GM19328 (cell line): Measurements from ENCODE around the gene ATN1.

Source experiments
- ATAC-seq: cut with Tn5 transposase; IDR thresholded peaks from one replicate; pipeline ENCODE4 v1.9.1; 2021; ENCODE audit warnings: mild to moderate bottlenecking, moderate library complexity; ENCODE audit not compliant: unreplicated experiment

ATN1 gene

DNA sequence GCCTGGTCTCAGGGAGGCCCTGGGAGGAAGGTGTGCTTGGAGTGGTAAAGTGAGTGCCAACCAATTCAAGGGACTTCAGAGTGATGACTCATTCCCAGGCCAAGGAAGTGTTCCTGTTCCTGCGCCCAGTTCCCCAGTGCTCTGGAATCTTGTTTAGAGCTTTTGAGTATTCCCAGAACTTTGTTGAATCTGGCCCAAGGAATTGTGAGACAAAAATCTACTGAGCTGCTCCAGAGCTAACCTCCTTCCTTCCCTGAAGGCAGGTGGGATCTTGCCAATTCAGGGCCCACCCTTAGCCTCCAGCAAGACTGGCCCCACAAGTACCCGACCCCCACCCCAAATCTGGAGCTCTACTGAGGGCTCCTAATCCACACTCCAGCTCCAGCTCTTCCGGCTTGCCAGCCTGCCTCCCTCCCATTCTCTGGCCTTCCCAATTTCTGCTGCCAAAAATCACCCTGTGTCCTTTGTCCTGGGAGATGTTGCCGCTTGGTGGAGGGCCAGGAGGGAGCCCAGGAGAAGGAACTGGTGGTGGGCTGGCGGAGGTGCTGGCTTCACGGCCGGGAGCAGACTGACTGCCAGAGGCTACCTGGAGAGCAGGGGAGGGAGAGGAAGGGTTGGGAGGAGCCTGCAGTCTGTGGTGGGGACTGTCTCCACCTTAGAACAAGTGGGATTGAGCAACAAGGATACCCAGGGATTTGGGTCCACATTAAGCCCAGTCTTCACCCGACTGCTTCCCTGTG is 2.0 kb upstream of the ATN1 start:
- ATAC-seq = no peak

DNA sequence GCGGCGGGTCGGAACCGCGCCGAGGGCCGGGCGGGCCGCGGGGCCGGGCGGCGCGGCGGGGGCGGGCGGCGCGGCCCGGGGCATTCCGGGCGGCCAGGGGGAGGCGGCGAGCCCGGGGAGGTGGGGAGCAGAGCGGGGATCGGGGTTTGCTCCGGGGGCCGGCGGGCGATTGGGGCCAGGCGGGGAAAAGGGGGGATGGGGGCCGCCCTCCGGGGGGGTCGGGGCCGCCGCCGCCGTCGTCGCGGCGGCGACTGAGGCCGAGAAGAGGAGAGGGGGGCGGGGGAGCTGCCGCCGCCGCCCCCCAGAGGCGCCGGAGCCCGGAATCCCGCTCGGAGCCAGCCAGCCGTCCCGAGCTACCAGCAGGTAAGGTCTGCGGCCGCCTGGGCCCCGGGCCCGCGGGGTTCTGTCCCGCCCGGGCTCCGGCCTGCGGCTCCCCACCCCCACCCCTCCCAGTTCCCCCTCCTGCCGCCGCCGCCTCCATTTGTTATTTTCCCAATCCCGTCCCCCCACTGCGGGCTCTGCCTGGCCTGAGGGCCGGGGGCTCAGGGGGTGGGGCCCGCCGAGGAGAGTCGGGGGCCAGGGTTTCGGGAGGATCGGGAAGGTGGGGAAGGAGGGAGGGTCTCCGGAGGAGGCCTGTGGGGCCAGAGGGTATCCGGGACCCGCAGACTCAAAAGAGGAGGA is 403 bp downstream of the ATN1 start:
- ATAC-seq = no peak

DNA sequence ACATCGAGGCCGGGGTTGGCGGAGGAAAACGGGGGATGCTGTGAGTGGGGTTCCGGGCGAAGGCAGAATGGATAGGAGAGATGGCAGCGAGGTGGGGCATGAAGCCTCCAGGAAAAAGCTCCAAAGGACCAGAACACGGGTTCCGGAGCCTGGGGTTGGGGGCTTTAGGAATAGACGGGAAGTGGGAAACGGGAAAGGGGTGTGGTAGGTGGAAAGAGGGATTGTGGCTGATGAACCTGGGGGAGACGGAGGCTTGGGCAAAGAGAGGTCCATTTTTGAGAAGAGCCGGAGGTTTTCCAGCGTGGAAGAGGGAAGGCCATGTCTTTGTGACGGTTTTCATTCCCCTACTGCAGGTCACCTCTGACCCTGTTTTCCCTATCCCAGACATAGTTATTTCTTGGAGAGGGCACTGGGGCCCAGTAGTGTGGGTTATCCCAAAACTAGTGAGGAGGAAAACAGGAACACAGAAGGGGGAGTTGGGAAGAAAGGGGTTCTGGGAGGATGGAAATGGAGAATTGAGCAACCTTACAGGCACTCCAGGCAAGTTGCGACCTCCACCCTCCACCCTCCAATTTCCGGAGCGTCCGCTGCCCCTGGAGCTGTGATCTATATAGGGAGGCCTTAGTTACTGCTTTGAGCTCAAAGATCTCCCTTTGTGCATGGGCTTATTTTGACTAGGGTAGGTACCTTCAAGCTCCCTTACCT is 1.1 kb downstream of the ATN1 start:
- no peak for ATAC-seq

DNA sequence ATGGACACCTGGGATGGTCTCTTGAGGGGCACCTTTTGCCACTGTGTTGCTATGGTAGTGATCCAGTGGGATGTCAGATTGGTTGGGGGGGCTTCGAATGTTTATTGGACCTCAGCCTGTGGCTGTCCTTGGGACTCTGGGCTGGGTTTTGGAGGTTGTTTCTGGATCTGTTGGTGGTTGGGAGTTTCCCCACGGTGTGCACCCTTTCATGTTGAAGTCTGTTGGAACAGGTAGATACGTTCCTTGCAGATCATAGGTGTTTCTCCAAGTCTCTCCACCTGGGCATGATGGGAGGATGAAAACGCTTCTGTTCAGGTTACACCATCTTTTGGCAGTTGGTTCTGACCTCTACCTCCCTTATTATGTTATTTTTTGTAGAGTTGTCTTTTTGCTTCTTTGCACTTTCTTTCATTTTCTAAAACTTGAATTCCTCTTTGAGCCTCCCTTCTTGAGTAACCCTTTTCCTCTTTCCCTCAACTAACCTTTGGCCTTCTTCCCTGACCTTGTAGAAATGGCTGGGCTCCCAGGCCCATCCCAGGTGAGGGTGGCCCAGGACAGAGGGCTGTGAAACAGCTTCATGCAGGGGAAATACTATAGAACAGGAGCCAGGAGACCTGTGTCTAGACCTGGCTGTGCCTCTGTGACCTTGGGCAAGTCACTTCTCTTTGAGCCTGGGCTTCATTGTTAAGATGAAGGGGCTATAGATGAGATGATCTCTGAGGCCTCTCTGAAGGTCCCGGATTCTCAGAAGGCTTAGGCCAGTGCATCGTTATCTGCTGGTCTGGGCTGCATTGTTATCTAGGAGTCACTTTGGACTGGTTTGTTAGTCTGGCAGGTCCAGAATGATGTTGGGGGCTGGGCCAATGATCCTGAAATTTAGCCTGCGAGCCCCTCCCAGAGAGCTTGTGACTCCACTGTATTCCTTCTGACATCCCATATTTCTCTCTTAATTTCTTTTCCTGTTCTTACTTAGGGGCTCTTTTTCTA is 2.0 kb downstream of the ATN1 start:
- ATAC-seq = no peak

DNA sequence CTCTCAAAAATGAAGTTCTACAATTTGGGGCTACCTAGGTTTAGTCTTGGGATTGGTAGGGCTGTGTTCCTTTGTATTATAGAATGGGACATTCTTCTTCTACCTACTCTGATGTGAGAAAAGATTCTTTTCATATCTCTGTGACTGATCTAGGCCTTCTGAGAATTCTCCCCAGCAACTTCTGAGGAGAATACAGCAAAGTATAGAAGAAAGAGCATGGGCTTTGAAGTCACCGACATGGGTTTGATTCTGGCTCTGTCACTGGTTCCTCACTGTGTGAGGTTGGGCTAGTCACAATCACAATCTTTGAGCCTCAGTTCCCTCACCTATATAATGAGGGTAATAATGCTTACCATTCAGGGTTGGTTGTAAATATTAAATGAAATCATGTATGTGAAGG is 5.0 kb downstream of the ATN1 start:
- no peak for ATAC-seq

DNA sequence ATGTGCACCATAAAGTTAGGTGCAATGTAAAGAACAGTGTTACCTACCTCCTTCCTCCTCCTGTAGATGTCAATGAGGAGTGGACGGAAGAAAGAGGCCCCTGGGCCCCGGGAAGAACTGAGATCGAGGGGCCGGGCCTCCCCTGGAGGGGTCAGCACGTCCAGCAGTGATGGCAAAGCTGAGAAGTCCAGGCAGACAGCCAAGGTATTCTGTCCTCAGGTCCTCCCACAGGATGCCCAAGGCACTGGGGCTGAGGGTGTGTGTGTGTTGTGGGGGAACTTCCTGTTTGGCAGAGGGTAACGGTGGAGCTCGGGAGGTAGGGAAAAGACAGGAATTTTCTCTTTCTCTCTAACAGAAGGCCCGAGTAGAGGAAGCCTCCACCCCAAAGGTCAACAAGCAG is 6.4 kb downstream of the ATN1 start:
- no peak for ATAC-seq

DNA sequence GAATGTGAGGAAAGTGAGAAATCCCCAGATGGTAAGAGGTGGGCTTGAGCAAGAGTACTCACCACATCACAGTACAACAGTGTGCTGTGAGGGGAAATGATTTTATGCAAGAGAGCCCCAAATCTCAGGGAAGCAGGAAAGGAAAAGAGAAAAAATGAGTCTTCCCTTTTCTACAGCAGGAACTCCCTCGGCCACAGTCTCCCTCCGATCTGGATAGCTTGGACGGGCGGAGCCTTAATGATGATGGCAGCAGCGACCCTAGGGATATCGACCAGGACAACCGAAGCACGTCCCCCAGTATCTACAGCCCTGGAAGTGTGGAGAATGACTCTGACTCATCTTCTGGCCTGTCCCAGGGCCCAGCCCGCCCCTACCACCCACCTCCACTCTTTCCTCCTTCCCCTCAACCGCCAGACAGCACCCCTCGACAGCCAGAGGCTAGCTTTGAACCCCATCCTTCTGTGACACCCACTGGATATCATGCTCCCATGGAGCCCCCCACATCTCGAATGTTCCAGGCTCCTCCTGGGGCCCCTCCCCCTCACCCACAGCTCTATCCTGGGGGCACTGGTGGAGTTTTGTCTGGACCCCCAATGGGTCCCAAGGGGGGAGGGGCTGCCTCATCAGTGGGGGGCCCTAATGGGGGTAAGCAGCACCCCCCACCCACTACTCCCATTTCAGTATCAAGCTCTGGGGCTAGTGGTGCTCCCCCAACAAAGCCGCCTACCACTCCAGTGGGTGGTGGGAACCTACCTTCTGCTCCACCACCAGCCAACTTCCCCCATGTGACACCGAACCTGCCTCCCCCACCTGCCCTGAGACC is 7.8 kb downstream of the ATN1 start:
- ATAC-seq = no peak

DNA sequence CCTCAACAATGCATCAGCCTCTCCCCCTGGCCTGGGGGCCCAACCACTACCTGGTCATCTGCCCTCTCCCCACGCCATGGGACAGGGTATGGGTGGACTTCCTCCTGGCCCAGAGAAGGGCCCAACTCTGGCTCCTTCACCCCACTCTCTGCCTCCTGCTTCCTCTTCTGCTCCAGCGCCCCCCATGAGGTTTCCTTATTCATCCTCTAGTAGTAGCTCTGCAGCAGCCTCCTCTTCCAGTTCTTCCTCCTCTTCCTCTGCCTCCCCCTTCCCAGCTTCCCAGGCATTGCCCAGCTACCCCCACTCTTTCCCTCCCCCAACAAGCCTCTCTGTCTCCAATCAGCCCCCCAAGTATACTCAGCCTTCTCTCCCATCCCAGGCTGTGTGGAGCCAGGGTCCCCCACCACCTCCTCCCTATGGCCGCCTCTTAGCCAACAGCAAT is 8.5 kb downstream of the ATN1 start:
- no peak for ATAC-seq

DNA sequence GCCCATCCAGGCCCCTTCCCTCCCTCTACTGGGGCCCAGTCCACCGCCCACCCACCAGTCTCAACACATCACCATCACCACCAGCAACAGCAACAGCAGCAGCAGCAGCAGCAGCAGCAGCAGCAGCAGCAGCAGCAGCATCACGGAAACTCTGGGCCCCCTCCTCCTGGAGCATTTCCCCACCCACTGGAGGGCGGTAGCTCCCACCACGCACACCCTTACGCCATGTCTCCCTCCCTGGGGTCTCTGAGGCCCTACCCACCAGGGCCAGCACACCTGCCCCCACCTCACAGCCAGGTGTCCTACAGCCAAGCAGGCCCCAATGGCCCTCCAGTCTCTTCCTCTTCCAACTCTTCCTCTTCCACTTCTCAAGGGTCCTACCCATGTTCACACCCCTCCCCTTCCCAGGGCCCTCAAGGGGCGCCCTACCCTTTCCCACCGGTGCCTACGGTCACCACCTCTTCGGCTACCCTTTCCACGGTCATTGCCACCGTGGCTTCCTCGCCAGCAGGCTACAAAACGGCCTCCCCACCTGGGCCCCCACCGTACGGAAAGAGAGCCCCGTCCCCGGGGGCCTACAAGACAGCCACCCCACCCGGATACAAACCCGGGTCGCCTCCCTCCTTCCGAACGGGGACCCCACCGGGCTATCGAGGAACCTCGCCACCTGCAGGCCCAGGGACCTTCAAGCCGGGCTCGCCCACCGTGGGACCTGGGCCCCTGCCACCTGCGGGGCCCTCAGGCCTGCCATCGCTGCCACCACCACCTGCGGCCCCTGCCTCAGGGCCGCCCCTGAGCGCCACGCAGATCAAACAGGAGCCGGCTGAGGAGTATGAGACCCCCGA is 9.1 kb downstream of the ATN1 start:
- no peak for ATAC-seq

DNA sequence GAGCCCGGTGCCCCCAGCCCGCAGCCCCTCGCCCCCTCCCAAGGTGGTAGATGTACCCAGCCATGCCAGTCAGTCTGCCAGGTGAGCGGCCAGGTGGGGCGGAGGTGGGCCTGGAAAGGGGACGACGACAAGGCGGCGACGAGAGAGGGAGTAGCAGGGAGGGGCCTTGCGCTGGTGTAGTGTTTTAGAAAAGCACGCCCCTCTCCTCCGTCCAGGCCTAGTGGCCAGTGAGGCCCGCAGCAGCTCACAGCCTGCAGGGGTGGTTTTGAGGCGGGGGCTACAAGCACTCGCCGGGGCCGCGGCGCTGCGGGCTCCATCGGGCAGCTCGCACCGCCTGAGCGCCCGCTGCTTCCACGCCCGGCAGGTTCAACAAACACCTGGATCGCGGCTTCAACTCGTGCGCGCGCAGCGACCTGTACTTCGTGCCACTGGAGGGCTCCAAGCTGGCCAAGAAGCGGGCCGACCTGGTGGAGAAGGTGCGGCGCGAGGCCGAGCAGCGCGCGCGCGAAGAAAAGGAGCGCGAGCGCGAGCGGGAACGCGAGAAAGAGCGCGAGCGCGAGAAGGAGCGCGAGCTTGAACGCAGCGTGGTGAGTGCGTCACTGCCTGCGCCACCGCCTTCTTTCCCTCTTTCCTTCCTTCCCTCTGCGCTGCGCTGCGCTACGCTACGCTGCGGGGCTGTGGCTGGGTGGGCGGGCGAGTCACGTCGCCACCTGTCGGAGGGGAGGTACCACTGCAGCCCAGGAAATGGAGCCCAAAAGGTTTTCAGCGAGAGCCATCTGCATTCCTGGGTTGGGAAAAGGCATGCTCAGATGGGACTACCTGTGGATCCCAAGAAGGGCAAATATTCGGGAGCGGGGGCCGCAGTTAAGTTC is 10.0 kb downstream of the ATN1 start:
- peak; percentile 82 for ATAC-seq

DNA sequence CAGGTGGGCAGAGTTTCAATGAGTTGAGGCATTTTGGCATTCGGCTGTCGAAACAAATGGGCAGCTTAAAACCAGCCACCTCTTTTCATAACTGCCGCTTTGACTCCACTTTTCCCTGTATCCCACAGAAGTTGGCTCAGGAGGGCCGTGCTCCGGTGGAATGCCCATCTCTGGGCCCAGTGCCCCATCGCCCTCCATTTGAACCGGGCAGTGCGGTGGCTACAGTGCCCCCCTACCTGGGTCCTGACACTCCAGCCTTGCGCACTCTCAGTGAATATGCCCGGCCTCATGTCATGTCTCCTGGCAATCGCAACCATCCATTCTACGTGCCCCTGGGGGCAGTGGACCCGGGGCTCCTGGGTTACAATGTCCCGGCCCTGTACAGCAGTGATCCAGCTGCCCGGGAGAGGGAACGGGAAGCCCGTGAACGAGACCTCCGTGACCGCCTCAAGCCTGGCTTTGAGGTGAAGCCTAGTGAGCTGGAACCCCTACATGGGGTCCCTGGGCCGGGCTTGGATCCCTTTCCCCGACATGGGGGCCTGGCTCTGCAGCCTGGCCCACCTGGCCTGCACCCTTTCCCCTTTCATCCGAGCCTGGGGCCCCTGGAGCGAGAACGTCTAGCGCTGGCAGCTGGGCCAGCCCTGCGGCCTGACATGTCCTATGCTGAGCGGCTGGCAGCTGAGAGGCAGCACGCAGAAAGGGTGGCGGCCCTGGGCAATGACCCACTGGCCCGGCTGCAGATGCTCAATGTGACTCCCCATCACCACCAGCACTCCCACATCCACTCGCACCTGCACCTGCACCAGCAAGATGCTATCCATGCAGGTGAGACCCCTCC is 10.8 kb downstream of the ATN1 start:
- no peak for ATAC-seq

DNA sequence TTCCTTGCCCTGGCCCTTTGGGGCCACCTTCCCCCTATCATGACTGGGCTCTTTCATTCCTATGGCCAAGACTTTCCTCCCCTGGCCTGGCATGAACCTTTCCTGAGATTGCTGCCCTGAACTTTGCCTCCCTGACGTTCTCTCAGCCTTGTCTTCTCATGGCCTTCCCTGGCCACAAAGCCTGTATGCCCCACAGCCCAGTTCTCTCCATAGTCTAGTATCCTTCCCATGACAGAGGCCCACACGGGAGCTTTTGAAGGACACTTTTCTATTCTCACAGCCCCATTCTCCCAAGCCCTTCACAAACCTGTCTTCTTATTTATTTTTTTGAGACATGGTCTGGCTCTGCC is 11.4 kb downstream of the ATN1 start:
- ATAC-seq = no peak

DNA sequence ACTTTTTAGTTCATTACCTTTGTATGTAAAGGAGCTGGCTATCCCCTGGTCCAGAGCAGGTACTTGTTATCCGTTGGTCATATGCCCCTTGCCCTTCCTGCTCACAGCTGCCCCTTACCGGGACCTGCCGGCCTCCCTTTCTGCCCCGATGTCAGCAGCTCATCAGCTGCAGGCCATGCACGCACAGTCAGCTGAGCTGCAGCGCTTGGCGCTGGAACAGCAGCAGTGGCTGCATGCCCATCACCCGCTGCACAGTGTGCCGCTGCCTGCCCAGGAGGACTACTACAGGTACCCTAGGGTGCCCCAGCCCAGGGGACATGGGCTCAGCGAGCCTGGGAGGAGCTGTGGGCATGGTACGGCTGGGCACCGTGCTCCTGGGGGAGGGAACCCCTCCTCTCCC is 13.5 kb downstream of the ATN1 start:
- ATAC-seq = no peak

DNA sequence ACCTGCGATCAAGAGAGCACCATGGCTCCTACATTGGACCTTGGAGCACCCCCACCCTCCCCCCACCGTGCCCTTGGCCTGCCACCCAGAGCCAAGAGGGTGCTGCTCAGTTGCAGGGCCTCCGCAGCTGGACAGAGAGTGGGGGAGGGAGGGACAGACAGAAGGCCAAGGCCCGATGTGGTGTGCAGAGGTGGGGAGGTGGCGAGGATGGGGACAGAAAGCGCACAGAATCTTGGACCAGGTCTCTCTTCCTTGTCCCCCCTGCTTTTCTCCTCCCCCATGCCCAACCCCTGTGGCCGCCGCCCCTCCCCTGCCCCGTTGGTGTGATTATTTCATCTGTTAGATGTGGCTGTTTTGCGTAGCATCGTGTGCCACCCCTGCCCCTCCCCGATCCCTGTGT is 14.0 kb downstream of the ATN1 start:
- ATAC-seq = no peak

DNA sequence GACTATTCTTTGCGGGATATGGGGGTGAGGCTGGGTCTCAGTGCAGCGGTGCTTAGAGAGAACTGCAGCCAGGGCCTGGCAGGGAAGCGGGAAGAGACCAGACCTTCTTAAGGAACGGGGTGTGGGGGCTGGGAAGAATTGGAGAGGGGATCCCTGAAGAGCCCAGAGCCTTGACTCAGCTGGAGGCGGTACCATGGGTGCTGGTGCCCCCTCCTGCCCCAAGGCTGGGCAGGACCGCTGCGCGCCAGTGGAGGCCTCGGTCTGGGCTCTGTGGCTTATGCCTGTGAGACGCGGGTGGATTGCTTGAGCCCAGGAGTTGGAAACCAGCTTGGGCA is 14.5 kb downstream of the ATN1 start:
- no peak for ATAC-seq

DNA sequence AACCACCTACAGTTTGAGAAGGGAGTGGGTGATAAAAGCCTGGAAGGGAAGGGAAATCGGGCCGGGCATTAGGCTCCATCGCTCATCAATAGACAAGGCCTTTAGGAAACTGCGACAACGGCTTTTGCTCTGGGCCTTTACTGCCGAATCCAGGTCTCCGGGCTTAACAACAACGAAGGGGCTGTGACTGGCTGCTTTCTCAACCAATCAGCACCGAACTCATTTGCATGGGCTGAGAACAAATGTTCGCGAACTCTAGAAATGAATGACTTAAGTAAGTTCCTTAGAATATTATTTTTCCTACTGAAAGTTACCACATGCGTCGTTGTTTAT is 15.6 kb downstream of the ATN1 start:
- peak; percentile 23 for ATAC-seq

DNA sequence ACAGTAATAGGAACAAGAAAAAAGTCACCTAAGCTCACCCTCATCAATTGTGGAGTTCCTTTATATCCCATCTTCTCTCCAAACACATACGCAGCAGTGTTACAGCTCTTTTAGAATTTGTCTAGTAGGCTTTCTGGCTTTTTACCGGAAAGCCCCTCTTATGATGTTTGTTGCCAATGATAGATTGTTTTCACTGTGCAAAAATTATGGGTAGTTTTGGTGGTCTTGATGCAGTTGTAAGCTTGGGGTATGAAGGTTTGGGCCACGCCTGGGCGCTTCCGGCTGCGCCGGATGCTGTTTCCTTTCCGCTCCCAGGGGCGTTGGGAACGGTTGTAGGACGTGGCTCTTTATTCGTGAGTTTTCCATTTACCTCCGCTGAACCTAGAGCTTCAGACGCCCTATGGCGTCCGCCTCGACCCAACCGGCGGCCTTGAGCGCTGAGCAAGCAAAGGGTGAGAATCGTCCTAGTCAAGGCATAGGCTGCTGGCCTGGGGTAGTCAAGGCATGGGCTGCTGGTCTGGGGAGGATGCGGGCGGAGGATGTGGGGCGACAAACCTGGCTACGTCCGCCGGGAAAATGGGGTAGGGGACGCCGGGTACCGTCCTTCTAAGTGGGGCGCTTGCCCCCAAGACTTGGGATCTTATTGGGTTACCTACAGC is 16.1 kb downstream of the ATN1 start, which contains the start of the genes C12orf57 and RNU7-1:
Gene C12orf57, plus strand, starts transcription at position 301 of the 659 bp plus-strand sequence. Its CDS starts 100 bp downstream, at position 401.
Gene RNU7-1, plus strand, starts transcription at position 95 of the 659 bp plus-strand sequence.
- ATAC-seq = peak; percentile 29
